B cell (primary cell): ENCODE data around the gene PLPP4. TPM values are rescaled to one million over a fixed set of nuclear protein-coding genes. Genes with fewer than 3 reads are reported as not detected.

ENCODE experiments used
- ATAC-seq: fragments of 200-7000 bp; cut with Tn5 transposase; one replicate; pipeline ENCODE4 v1.10.0; 2021; ENCODE audit warnings: low read depth, mild to moderate bottlenecking, moderate number of reproducible peaks, moderate library complexity
- CTCF ChIA-PET: fragments of 350-600 bp; sonication (Branson Sonifier 250); formaldehyde crosslinking; loops from one replicate; lab custom pipeline; 2021; ENCODE audit warnings: antibody characterized with exemption, inconsistent platforms; lab: Charles Lee
- POLR2A ChIA-PET: fragments of 350-600 bp; sonication (Branson Sonifier 250); formaldehyde crosslinking; loops from one replicate; lab custom pipeline; 2021; ENCODE audit warnings: antibody characterized with exemption; lab: Charles Lee
- DNase-seq: peaks from one replicate; pipeline ENCODE4 v3.0.0; 2013
- H2AFZ ChIP-seq: 2 replicates; pipeline ENCODE4 v1.6.1; 2012; ENCODE audit warnings: mild to moderate bottlenecking, low read depth, low read length; ENCODE audit not compliant: insufficient read depth, poor library complexity, severe bottlenecking
- H3K27ac ChIP-seq, 2 donors: 1 replicate in 1 of 2; 2 replicates in 1 of 2; pipeline ENCODE4 v1.5.1; 2012 to 2013; ENCODE audit warnings: low read length in 2 of 2, mild to moderate bottlenecking in 2 of 2, moderate library complexity in 1 of 2
- H3K27me3 ChIP-seq, 4 experiments: fragments of 200-600 bp in 1 of 4; sonication (generic) in 1 of 4; replicated peaks in 1 of 4; 1 replicate in 2 of 4; 2 replicates in 2 of 4; pipeline versions ENCODE4 v1.6.1 to v1.7.0; 2013 to 2016; ENCODE audit warnings: low read length in 3 of 4, mild to moderate bottlenecking in 2 of 4, mixed read lengths in 1 of 4, moderate library complexity in 1 of 4; ENCODE audit not compliant: insufficient read depth in 4 of 4, control insufficient read depth in 3 of 4; ENCODE audit errors: control extremely low read depth in 1 of 4
- H3K36me3 ChIP-seq, 2 experiments: replicated peaks in 1 of 2; 1 replicate in 1 of 2; 2 replicates in 1 of 2; pipeline versions ENCODE4 v1.6.1 to v1.7.1; 2013; ENCODE audit warnings: low read length in 1 of 2; ENCODE audit not compliant: insufficient read depth in 2 of 2, control insufficient read depth in 1 of 2; ENCODE audit errors: control extremely low read depth in 1 of 2, extremely low read depth in 1 of 2
- H3K4me1 ChIP-seq, 2 donors: fragments of 200-600 bp in 1 of 2; sonication (generic) in 1 of 2; 1 replicate in 1 of 2; 2 replicates in 1 of 2; pipeline versions ENCODE4 v1.5.1 to v1.6.1; 2013 to 2017; ENCODE audit warnings: low read length in 2 of 2; ENCODE audit not compliant: control insufficient read depth in 2 of 2, insufficient read depth in 2 of 2
- H3K4me2 ChIP-seq: replicated peaks from 2 replicates; pipeline ENCODE3; 2012; ENCODE audit warnings: mild to moderate bottlenecking, low read depth, low read length; ENCODE audit not compliant: poor library complexity, severe bottlenecking
- H3K4me3 ChIP-seq, 5 experiments: fragments of 200-600 bp in 1 of 5; sonication (generic) in 1 of 5; 1 replicate in 3 of 5; 2 replicates in 2 of 5; pipeline versions ENCODE4 v1.5.1 to v1.7.0; 2011 to 2016; ENCODE audit warnings: low read length in 4 of 5, mild to moderate bottlenecking in 4 of 5, low read depth in 2 of 5, control low read depth in 1 of 5, moderate library complexity in 1 of 5; ENCODE audit not compliant: insufficient read depth in 1 of 5; ENCODE audit errors: control extremely low read depth in 1 of 5, extremely low read depth in 1 of 5
- H3K79me2 ChIP-seq: fragments of 200-600 bp; sonication (generic); one replicate; pipeline ENCODE4 v1.6.0; 2016; ENCODE audit warnings: low read length; ENCODE audit not compliant: control insufficient read depth, insufficient read depth
- H3K9ac ChIP-seq: fragments of 200-600 bp; sonication (generic); 2 replicates; pipeline ENCODE4 v1.6.1; 2017; ENCODE audit warnings: mild to moderate bottlenecking, low read length, moderate library complexity
- H3K9me3 ChIP-seq, 3 donors: one replicate each; pipeline versions ENCODE4 v1.6.1 to v1.7.1; 2013; ENCODE audit warnings: low read length in 2 of 3; ENCODE audit not compliant: control insufficient read depth in 2 of 3, insufficient read depth in 1 of 3; ENCODE audit errors: control extremely low read depth in 1 of 3
- H4K20me1 ChIP-seq: 2 replicates; pipeline ENCODE4 v1.6.0; 2012; ENCODE audit warnings: mild to moderate bottlenecking, low read length; ENCODE audit not compliant: insufficient read depth, control insufficient read depth, poor library complexity, severe bottlenecking
- H3K27ac Mint-ChIP-seq: one replicate; pipeline ENCODE4 v1.8.0; 2021; ENCODE audit warnings: mixed read lengths
- H3K27me3 Mint-ChIP-seq: one replicate; pipeline ENCODE4 v1.8.0; 2021; ENCODE audit warnings: mixed read lengths
- H3K4me1 Mint-ChIP-seq: one replicate; pipeline ENCODE4 v1.8.0; 2021; ENCODE audit warnings: mixed read lengths
- H3K4me3 Mint-ChIP-seq: one replicate; pipeline ENCODE4 v1.8.0; 2021; ENCODE audit warnings: mixed read lengths
- H3K9me3 Mint-ChIP-seq: one replicate; pipeline ENCODE4 v1.8.0; 2022; ENCODE audit warnings: mixed read lengths; ENCODE audit not compliant: insufficient read depth
- EZH2 ChIP-seq: IDR thresholded peaks from 2 replicates; pipeline ENCODE4 v1.6.1; 2012; ENCODE audit warnings: borderline replicate concordance, low read depth, mild to moderate bottlenecking, moderate library complexity, low read length; ENCODE audit not compliant: insufficient read depth, poor library complexity, severe bottlenecking
- WGBS: methylation state at CpG from one replicate; pipeline ENCODE4 v1.1.5; 2013; ENCODE audit warnings: missing lambda C conversion rate; ENCODE audit not compliant: insufficient coverage; 5-methylcytosine and 5-hydroxymethylcytosine counted together
- intact Hi-C: fragments of 100-400 bp; cut with micrococcal nuclease; formaldehyde crosslinking; loops from one replicate; pipeline ENCODE4 v1.10.0; 2022
- polyA plus RNA-seq: library from polyadenylated mRNA; depleted of rRNA; stranded (reverse); fragments of >200 nt; gene quantifications from 2 replicates; pipeline ENCODE4 v1.2.3, GENCODE V29; 2012
- total RNA-seq, 2 donors: library from RNA; stranded (reverse); fragments of 120-200 nt in 1 of 2; gene quantifications; 1 replicate in 1 of 2; 2 replicates in 1 of 2; pipeline versions ENCODE4 v1.2.3 to v1.2.4, GENCODE V29; 2013 to 2022
- TF ChIP-seq, protein P1 (sequence below): fragments of 200-600 bp; IDR thresholded peaks from one replicate; pipeline ENCODE4 v1.8.0; 2022; ENCODE audit warnings: antibody characterized with exemption, mild to moderate bottlenecking

Gene PLPP4
- total and polyA plus RNA-seq, 2 donors (not counting 1 experiment from before 2014, with no cell fraction given), result not detected

DNA sequence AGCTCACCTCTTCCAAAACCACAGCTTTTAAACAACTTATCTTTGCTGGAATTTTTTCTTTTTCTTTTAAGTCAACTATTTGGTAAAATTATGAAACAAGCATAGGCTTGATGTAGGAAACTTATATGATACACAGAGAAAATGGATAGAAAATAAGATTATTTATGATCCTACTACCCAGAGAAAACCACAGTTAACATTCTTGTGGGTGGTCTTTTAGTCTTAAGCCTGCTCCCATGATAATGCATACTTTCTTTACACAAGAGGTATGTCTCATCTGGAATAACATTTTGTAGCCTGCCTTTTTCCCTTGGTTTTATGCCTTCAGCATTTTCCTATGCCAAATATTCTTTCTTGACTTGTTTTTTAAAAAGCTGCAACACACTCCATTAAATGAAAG, 21.4 kb downstream of the PLPP4 start:
- no peaks in the 10 kb centered on the region for H3K4me1 ChIP-seq
- no peaks in the 10 kb centered on the region for H3K36me3 ChIP-seq
- no peaks in the 10 kb centered on the region for H3K4me1 Mint-ChIP-seq
- H3K9me3 ChIP-seq, result peaks cover 0 to 4% (median 0%) of the 10 kb centered on the region in 3 donors
- no peak for DNase-seq
- H3K4me3 ChIP-seq, result no peak overlapping the region
- peaks cover 10% of the 10 kb centered on the region for H3K9me3 Mint-ChIP-seq
- ChIA-PET CTCF (no interaction called here), POLR2A (no interaction called here)
- no peak overlapping the region for H3K27ac ChIP-seq
- no peak overlapping the region for H3K27ac Mint-ChIP-seq
- no peak overlapping the region for H3K9ac ChIP-seq
- TF ChIP-seq EZH2, result no peak
- TF ChIP-seq, protein P1, sequence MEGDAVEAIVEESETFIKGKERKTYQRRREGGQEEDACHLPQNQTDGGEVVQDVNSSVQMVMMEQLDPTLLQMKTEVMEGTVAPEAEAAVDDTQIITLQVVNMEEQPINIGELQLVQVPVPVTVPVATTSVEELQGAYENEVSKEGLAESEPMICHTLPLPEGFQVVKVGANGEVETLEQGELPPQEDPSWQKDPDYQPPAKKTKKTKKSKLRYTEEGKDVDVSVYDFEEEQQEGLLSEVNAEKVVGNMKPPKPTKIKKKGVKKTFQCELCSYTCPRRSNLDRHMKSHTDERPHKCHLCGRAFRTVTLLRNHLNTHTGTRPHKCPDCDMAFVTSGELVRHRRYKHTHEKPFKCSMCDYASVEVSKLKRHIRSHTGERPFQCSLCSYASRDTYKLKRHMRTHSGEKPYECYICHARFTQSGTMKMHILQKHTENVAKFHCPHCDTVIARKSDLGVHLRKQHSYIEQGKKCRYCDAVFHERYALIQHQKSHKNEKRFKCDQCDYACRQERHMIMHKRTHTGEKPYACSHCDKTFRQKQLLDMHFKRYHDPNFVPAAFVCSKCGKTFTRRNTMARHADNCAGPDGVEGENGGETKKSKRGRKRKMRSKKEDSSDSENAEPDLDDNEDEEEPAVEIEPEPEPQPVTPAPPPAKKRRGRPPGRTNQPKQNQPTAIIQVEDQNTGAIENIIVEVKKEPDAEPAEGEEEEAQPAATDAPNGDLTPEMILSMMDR, result no peak
- H4K20me1 ChIP-seq, result no peaks in the 10 kb centered on the region
- no peak overlapping the region for H3K4me2 ChIP-seq
- peaks cover 24% of the 10 kb centered on the region for H3K27me3 Mint-ChIP-seq
- intact Hi-C loops, result no loop called here
- H3K27me3 ChIP-seq, result peaks cover 0 to 5% (median 0%) of the 10 kb centered on the region in 4 experiments
- no peak for ATAC-seq
- no peaks in the 10 kb centered on the region for H3K79me2 ChIP-seq
- no peak overlapping the region for H2AFZ ChIP-seq
- no peak overlapping the region for H3K4me3 Mint-ChIP-seq

DNA sequence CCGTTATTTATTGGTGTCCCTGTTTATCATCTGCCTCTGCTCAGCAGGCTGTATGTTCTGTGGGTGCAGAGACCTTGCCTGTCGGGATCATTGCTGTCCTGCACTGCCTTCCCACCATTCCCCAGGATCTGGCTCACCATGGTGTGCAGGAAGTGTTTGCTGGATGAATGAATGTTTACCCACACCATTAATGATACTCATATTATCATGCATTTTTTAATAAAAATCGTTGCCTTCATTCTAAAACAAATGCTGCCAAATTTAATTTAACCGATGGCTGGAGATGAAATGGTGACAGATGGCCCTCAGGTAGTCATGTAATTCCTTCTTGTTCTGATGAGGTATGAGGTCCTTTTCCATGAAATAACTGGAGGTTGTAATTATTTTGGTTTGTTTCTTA, 22.5 kb downstream of the PLPP4 start:
- Histone ChIP-seq H3K36me3 (no peaks in the 10 kb centered on the region), H3K4me3 (no peak overlapping the region), H4K20me1 (no peaks in the 10 kb centered on the region), H2AFZ (no peak overlapping the region), H3K9me3 (peaks cover 0 to 4% (median 0%) of the 10 kb centered on the region in 3 donors), H3K27ac (no peak overlapping the region), H3K79me2 (no peaks in the 10 kb centered on the region), H3K9ac (no peak overlapping the region), H3K4me1 (no peaks in the 10 kb centered on the region), H3K4me2 (no peak overlapping the region), H3K27me3 (peaks cover 0 to 5% (median 0%) of the 10 kb centered on the region in 4 experiments)
- ATAC-seq (no peak), DNase-seq (no peak)
- TF ChIP-seq, protein P1, result no peak
- TF ChIP-seq EZH2, result no peak
- intact Hi-C loops, result no loop called here
- ChIA-PET POLR2A (no interaction called here), CTCF (no interaction called here)
- WGBS, result no CpG with 5 or more reads among the region's 4 CpGs
- peaks cover 24% of the 10 kb centered on the region for H3K27me3 Mint-ChIP-seq
- no peaks in the 10 kb centered on the region for H3K4me1 Mint-ChIP-seq
- no peak overlapping the region for H3K27ac Mint-ChIP-seq
- H3K4me3 Mint-ChIP-seq, result no peak overlapping the region
- peaks cover 8% of the 10 kb centered on the region for H3K9me3 Mint-ChIP-seq
